ENCODE measurements around the gene RABGAP1L.

Gene RABGAP1L

DNA sequence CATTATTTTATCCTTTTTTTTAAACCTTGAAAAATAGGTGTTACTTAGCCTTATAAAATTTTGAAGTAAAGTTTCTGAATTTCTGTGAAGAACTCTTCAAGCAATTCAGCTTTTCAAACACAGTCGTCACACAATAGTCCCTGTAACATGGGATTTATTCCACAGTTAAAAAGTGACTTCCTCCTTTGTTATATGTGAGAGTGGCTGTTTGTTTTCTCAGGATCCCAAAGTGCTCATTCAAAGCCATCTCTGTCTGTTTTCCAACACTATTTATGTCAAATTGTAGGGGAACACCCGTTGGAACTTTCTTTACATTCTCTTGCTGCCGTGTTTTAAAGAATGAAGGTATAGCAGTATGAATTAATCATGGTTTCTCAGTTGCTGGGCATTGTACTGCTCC, 207.6 kb downstream of the RABGAP1L start:
- no peak overlapping the region for H2BK120ac ChIP-seq (ENCODE audit: insufficient read depth, low read length, poor library complexity)
- H4K91ac ChIP-seq (ENCODE audit: low read depth, low read length) = no peak overlapping the region
- WGBS (ENCODE audit: extremely low coverage, insufficient coverage, insufficient read length) = no CpG with 5 or more reads among the region's 3 CpGs
- no peak overlapping the region for H4K12ac ChIP-seq (ENCODE audit: low read depth, low read length)
- no peak overlapping the region for H4K8ac ChIP-seq (ENCODE audit: low read depth, low read length)
- H2BK12ac ChIP-seq (ENCODE audit: low read length) = no peak overlapping the region
- H3K36me3 ChIP-seq (ENCODE audit: control insufficient read depth in 1 of 2, insufficient read depth in 2 of 2, low read length in 2 of 2) = no peaks in the 10 kb centered on the region
- H3K4me2 ChIP-seq (ENCODE audit: low read length) = no peak overlapping the region
- H3K23ac ChIP-seq (ENCODE audit: low read length) = no peak overlapping the region
- no peak for DNase-seq
- H3K9ac ChIP-seq (ENCODE audit: low read length) = no peak overlapping the region
- H3K79me1 ChIP-seq (ENCODE audit: low read length) = no peaks in the 10 kb centered on the region
- H3K9me3 ChIP-seq (ENCODE audit: insufficient read depth, low read depth, low read length) = no peaks in the 10 kb centered on the region
- H3K79me2 ChIP-seq (ENCODE audit: control insufficient read depth, insufficient read depth, low read length, poor library complexity) = no peaks in the 10 kb centered on the region
- no peak overlapping the region for H3K4ac ChIP-seq (ENCODE audit: low read depth, low read length)
- H3K27ac ChIP-seq (ENCODE audit: low read depth, low read length) = no peak overlapping the region
- no peaks in the 10 kb centered on the region for H3K27me3 ChIP-seq (ENCODE audit: insufficient read depth, low read length)
- H3K18ac ChIP-seq (ENCODE audit: low read length) = no peak overlapping the region
- H2BK5ac ChIP-seq (ENCODE audit: low read depth, low read length, poor library complexity) = no peak overlapping the region
- no peaks in the 10 kb centered on the region for H3K4me1 ChIP-seq (ENCODE audit: control insufficient read depth in 1 of 2, insufficient read depth in 2 of 2, low read length in 2 of 2)
- H2AK5ac ChIP-seq (ENCODE audit: low read length) = no peak overlapping the region
- no peak overlapping the region for H3K4me3 ChIP-seq (ENCODE audit: low read depth, low read length)
- no peak overlapping the region for H2AFZ ChIP-seq (ENCODE audit: insufficient read depth, low read length, poor library complexity)
- H3K14ac ChIP-seq (ENCODE audit: low read length) = no peak overlapping the region

DNA sequence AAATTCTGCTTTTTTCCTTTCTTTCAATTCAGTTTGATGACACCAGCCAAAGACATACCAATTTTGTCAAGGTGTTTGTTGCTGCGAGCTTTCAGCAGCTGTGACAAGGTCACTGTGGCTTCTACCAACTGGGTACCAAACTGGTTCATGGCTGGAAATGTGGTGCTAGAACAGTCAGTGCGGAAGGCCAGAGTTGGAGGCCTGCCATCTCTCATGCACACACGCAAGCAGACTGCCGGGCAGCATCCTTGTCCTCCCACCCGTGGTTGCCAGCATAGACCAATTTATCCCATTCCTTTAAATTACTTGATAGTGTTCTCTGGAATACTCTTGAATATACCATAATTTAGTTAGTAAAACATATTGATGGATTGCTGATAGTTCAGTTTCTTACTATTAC, 208.6 kb downstream of the RABGAP1L start:
- no peak overlapping the region for H2AK5ac ChIP-seq (ENCODE audit: low read length)
- no peak for DNase-seq
- H3K4me1 ChIP-seq (ENCODE audit: control insufficient read depth in 1 of 2, insufficient read depth in 2 of 2, low read length in 2 of 2) = no peaks in the 10 kb centered on the region
- no peak overlapping the region for H2BK120ac ChIP-seq (ENCODE audit: insufficient read depth, low read length, poor library complexity)
- H3K4me2 ChIP-seq (ENCODE audit: low read length) = no peak overlapping the region
- no peak overlapping the region for H2AFZ ChIP-seq (ENCODE audit: insufficient read depth, low read length, poor library complexity)
- H3K27ac ChIP-seq (ENCODE audit: low read depth, low read length) = no peak overlapping the region
- H3K27me3 ChIP-seq (ENCODE audit: insufficient read depth, low read length) = no peaks in the 10 kb centered on the region
- no peak overlapping the region for H3K4ac ChIP-seq (ENCODE audit: low read depth, low read length)
- H4K12ac ChIP-seq (ENCODE audit: low read depth, low read length) = no peak overlapping the region
- no peaks in the 10 kb centered on the region for H3K79me2 ChIP-seq (ENCODE audit: control insufficient read depth, insufficient read depth, low read length, poor library complexity)
- H3K9ac ChIP-seq (ENCODE audit: low read length) = no peak overlapping the region
- no peak overlapping the region for H2BK12ac ChIP-seq (ENCODE audit: low read length)
- H4K91ac ChIP-seq (ENCODE audit: low read depth, low read length) = no peak overlapping the region
- no peak overlapping the region for H3K4me3 ChIP-seq (ENCODE audit: low read depth, low read length)
- H3K23ac ChIP-seq (ENCODE audit: low read length) = no peak overlapping the region
- H3K14ac ChIP-seq (ENCODE audit: low read length) = no peak overlapping the region
- no peak overlapping the region for H3K18ac ChIP-seq (ENCODE audit: low read length)
- no peaks in the 10 kb centered on the region for H3K9me3 ChIP-seq (ENCODE audit: insufficient read depth, low read depth, low read length)
- no CpG with 5 or more reads among the region's 5 CpGs for WGBS (ENCODE audit: extremely low coverage, insufficient coverage, insufficient read length)
- H2BK5ac ChIP-seq (ENCODE audit: low read depth, low read length, poor library complexity) = no peak overlapping the region
- no peaks in the 10 kb centered on the region for H3K79me1 ChIP-seq (ENCODE audit: low read length)
- H3K36me3 ChIP-seq (ENCODE audit: control insufficient read depth in 1 of 2, insufficient read depth in 2 of 2, low read length in 2 of 2) = no peaks in the 10 kb centered on the region
- H4K8ac ChIP-seq (ENCODE audit: low read depth, low read length) = no peak overlapping the region

DNA sequence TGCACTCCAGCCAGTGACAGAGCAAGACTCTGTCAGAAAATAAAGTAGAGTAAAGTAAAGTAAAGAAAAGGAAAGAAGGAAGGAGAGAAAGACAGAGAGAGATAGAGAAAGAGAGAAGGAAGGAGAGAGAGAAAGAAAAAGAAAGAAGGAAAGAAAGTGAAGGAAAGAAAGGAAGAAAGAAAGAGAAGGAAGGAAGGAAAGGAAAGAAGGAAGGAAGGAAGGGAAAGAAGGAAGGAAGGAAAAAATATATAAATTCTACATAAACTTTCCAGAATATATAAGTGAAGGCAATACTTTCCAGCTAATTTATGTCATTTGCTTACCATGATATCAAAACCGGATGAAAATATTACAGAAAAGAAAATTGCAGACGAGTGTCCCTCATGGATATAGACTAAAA, 216.7 kb downstream of the RABGAP1L start:
- H2AFZ ChIP-seq (ENCODE audit: insufficient read depth, low read length, poor library complexity) = no peak overlapping the region

GRCh38 chr1:174391716-174392115, 232.4 kb downstream of the RABGAP1L start:
- no peak for DNase-seq
- no peak overlapping the region for H3K14ac ChIP-seq (ENCODE audit: low read length)
- no peak overlapping the region for H3K4me3 ChIP-seq (ENCODE audit: low read depth, low read length)
- H3K9ac ChIP-seq (ENCODE audit: low read length) = no peak overlapping the region
- H2BK12ac ChIP-seq (ENCODE audit: low read length) = no peak overlapping the region
- H3K23ac ChIP-seq (ENCODE audit: low read length) = no peak overlapping the region
- H2BK120ac ChIP-seq (ENCODE audit: insufficient read depth, low read length, poor library complexity) = no peak overlapping the region
- no peaks in the 10 kb centered on the region for H3K9me3 ChIP-seq (ENCODE audit: insufficient read depth, low read depth, low read length)
- H3K18ac ChIP-seq (ENCODE audit: low read length) = no peak overlapping the region
- no peak overlapping the region for H4K12ac ChIP-seq (ENCODE audit: low read depth, low read length)
- no peak overlapping the region for H2BK5ac ChIP-seq (ENCODE audit: low read depth, low read length, poor library complexity)
- H3K79me1 ChIP-seq (ENCODE audit: low read length) = no peaks in the 10 kb centered on the region
- H3K4me1 ChIP-seq (ENCODE audit: control insufficient read depth in 1 of 2, insufficient read depth in 2 of 2, low read length in 2 of 2) = no peaks in the 10 kb centered on the region
- H2AFZ ChIP-seq (ENCODE audit: insufficient read depth, low read length, poor library complexity) = no peak overlapping the region
- H3K4ac ChIP-seq (ENCODE audit: low read depth, low read length) = no peak overlapping the region
- H4K8ac ChIP-seq (ENCODE audit: low read depth, low read length) = no peak overlapping the region
- no peak overlapping the region for H3K27ac ChIP-seq (ENCODE audit: low read depth, low read length)
- H3K79me2 ChIP-seq (ENCODE audit: control insufficient read depth, insufficient read depth, low read length, poor library complexity) = no peaks in the 10 kb centered on the region
- H3K4me2 ChIP-seq (ENCODE audit: low read length) = no peak overlapping the region
- no peak overlapping the region for H4K91ac ChIP-seq (ENCODE audit: low read depth, low read length)
- H2AK5ac ChIP-seq (ENCODE audit: low read length) = no peak overlapping the region
- no peaks in the 10 kb centered on the region for H3K27me3 ChIP-seq (ENCODE audit: insufficient read depth, low read length)
- no peaks in the 10 kb centered on the region for H3K36me3 ChIP-seq (ENCODE audit: control insufficient read depth in 1 of 2, insufficient read depth in 2 of 2, low read length in 2 of 2)

More for the DNA sequence above, 216.7 kb downstream of the RABGAP1L start:
- Histone ChIP-seq H2AK5ac (ENCODE audit: low read length) (no peak overlapping the region), H3K36me3 (ENCODE audit: control insufficient read depth in 1 of 2, insufficient read depth in 2 of 2, low read length in 2 of 2) (no peaks in the 10 kb centered on the region), H3K4me2 (ENCODE audit: low read length) (no peak overlapping the region), H3K14ac (ENCODE audit: low read length) (no peak overlapping the region), H3K27me3 (ENCODE audit: insufficient read depth, low read length) (no peaks in the 10 kb centered on the region), H3K4me3 (ENCODE audit: low read depth, low read length) (no peak overlapping the region), H3K79me2 (ENCODE audit: control insufficient read depth, insufficient read depth, low read length, poor library complexity) (no peaks in the 10 kb centered on the region), H3K23ac (ENCODE audit: low read length) (no peak overlapping the region), H4K12ac (ENCODE audit: low read depth, low read length) (no peak overlapping the region), H3K18ac (ENCODE audit: low read length) (no peak overlapping the region), H4K8ac (ENCODE audit: low read depth, low read length) (no peak overlapping the region), H2BK120ac (ENCODE audit: insufficient read depth, low read length, poor library complexity) (no peak overlapping the region), H3K79me1 (ENCODE audit: low read length) (no peaks in the 10 kb centered on the region), H3K9me3 (ENCODE audit: insufficient read depth, low read depth, low read length) (no peaks in the 10 kb centered on the region), H3K4ac (ENCODE audit: low read depth, low read length) (no peak overlapping the region), H3K27ac (ENCODE audit: low read depth, low read length) (no peak overlapping the region), H2BK12ac (ENCODE audit: low read length) (no peak overlapping the region), H2BK5ac (ENCODE audit: low read depth, low read length, poor library complexity) (no peak overlapping the region), H3K9ac (ENCODE audit: low read length) (no peak overlapping the region), H4K91ac (ENCODE audit: low read depth, low read length) (no peak overlapping the region), H3K4me1 (ENCODE audit: control insufficient read depth in 1 of 2, insufficient read depth in 2 of 2, low read length in 2 of 2) (no peaks in the 10 kb centered on the region)
- no peak for DNase-seq
- WGBS (ENCODE audit: extremely low coverage, insufficient coverage, insufficient read length) = no CpG with 5 or more reads among the region's 2 CpGs

All from trophoblast cell (in vitro differentiated cells and primary cell).